A673 (cell line): ENCODE results near the gene LYPD5. TPM values are rescaled to one million over a fixed set of nuclear protein-coding genes. Genes with fewer than 3 reads are reported as not detected.

Experiments used
- BruUV-seq: library from RNA; stranded (reverse); fragments of 400-500 nt; replicated peaks from 2 replicates; lab custom pipeline; 2021; lab: Mats Ljungman, UMichigan
- CTCF ChIA-PET: fragments of 300-600 bp; sonication (Branson Sonifier 250); formaldehyde crosslinking; loops from one replicate; lab custom pipeline; 2022; ENCODE audit warnings: antibody characterized with exemption; lab: Charles Lee
- POLR2A ChIA-PET: fragments of 300-600 bp; sonication (Branson Sonifier 250); formaldehyde crosslinking; loops from one replicate; lab custom pipeline; 2022; ENCODE audit warnings: antibody characterized with exemption; ENCODE audit not compliant: low non-redundant PET; lab: Charles Lee
- DNase-seq: peaks from one replicate; pipeline ENCODE4 v3.0.0-alpha.2; 2015; ENCODE audit warnings: low spot score
- H3K27ac ChIP-seq: fragments of 200-600 bp; sonication (generic); 2 replicates; pipeline ENCODE4 v1.5.1; 2016; ENCODE audit warnings: mixed run types, low read depth, mild to moderate bottlenecking, mixed read lengths, antibody characterized with exemption, low read length; ENCODE audit not compliant: poor library complexity, severe bottlenecking
- H3K27me3 ChIP-seq: fragments of 200-600 bp; sonication (generic); replicated peaks from 2 replicates; pipeline ENCODE4 v1.6.1; 2017; ENCODE audit warnings: mixed run types, low read depth, mild to moderate bottlenecking, mixed read lengths, antibody characterized with exemption, low read length; ENCODE audit not compliant: insufficient read depth, poor library complexity
- H3K36me3 ChIP-seq: fragments of 200-600 bp; sonication (generic); 2 replicates; pipeline ENCODE4 v1.6.1; 2016; ENCODE audit warnings: mixed run types, mild to moderate bottlenecking, mixed read lengths, antibody characterized with exemption, low read length; ENCODE audit not compliant: insufficient read depth, poor library complexity, severe bottlenecking
- H3K4me1 ChIP-seq: fragments of 200-600 bp; sonication (generic); 2 replicates; pipeline ENCODE4 v1.6.1; 2017; ENCODE audit warnings: mixed run types, mild to moderate bottlenecking, mixed read lengths, antibody characterized with exemption, low read length; ENCODE audit not compliant: insufficient read depth, poor library complexity, severe bottlenecking
- H3K4me3 ChIP-seq: fragments of 200-600 bp; sonication (generic); 2 replicates; pipeline ENCODE4 v1.5.1; 2016; ENCODE audit warnings: low read depth, mixed run types, mild to moderate bottlenecking, mixed read lengths, low read length; ENCODE audit not compliant: poor library complexity, severe bottlenecking
- H3K9me3 ChIP-seq: fragments of 200-600 bp; sonication (generic); 2 replicates; pipeline ENCODE4 v1.6.1; 2016; ENCODE audit warnings: mixed run types, low read depth, mild to moderate bottlenecking, mixed read lengths, antibody characterized with exemption, low read length; ENCODE audit not compliant: poor library complexity, severe bottlenecking
- CTCF ChIP-seq: fragments of 300-800, 200-600 bp; sonication (generic); conservative IDR thresholded peaks from 2 replicates; pipeline ENCODE4 v1.5.1; 2017; ENCODE audit warnings: low read depth, mild to moderate bottlenecking, antibody characterized with exemption, low read length, moderate library complexity, mixed read lengths
- EZH2 ChIP-seq: fragments of 200-600 bp; sonication (generic); IDR thresholded peaks from 2 replicates; pipeline ENCODE4 v1.6.1; 2017; ENCODE audit warnings: borderline replicate concordance, low read depth, mild to moderate bottlenecking, mixed read lengths, antibody characterized with exemption, low read length; ENCODE audit not compliant: poor library complexity, severe bottlenecking
- intact Hi-C: fragments of 100-400 bp; cut with micrococcal nuclease; formaldehyde crosslinking; loops from one replicate; pipeline ENCODE4 v1.10.0; 2022; ENCODE audit not compliant: unreplicated experiment
- total RNA-seq: library from RNA; stranded (reverse); gene quantifications from 2 replicates; pipeline ENCODE4 v1.2.3, GENCODE V29; 2021

The LYPD5 gene
- total RNA-seq, 1 experiment from 2014 or later, result not detected

DNA sequence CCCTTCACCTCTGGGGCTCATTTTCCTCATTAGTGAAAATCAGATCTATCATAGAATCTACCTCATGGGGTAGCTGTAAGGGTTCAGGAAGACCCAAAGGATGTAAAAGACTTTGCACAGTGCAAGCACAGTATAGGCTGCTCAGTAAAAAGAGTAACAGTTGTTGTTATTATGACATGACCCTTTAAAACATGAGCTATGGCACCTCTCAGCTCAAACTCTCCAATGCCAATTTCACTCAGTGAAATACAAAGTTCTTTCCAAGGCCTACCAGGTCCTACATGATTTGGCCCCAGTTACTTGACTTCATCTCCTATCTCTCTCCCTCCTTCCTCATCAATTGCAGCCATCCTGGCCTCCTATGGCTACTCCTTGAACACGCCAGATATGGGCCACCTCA is 52.3 kb downstream of the LYPD5 start:
- POLR2A ChIA-PET, result interaction anchor here (0.6 kb wide), 1 partner anchor 599 kb away, joined by 3 read pairs; no protein-coding TSS in a partner anchor
- no TSS peak for BruUV-seq
- H3K9me3 ChIP-seq, result no peaks in the 10 kb centered on the region
- intact Hi-C loops, result no loop called here
- CTCF ChIA-PET, result no interaction called here
- H3K27ac ChIP-seq, result no peak overlapping the region
- H3K4me1 ChIP-seq, result peaks cover 11% of the 10 kb centered on the region
- DNase-seq, result no peak
- TF ChIP-seq EZH2, result no peak
- no peak for TF ChIP-seq CTCF
- peaks cover 62% of the 10 kb centered on the region for H3K36me3 ChIP-seq
- H3K27me3 ChIP-seq, result no peaks in the 10 kb centered on the region
- H3K4me3 ChIP-seq, result no peak overlapping the region

- Histone ChIP-seq H3K9me3 (no peaks in the 10 kb centered on the region), H3K27me3 (no peaks in the 10 kb centered on the region), H3K36me3 (peaks cover 69% of the 10 kb centered on the region), H3K4me1 (peaks cover 11% of the 10 kb centered on the region), H3K4me3 (no peak overlapping the region), H3K27ac (no peak overlapping the region)
- ChIA-PET POLR2A (no interaction called here), CTCF (no interaction called here)
- no peak for DNase-seq
- no TSS peak for BruUV-seq
- TF ChIP-seq EZH2 (no peak), CTCF (no peak)
- intact Hi-C loops, result no loop called here
These were observed 53.1 kb downstream of the LYPD5 start for GRCh38 chr19:43749152-43749551.

DNA sequence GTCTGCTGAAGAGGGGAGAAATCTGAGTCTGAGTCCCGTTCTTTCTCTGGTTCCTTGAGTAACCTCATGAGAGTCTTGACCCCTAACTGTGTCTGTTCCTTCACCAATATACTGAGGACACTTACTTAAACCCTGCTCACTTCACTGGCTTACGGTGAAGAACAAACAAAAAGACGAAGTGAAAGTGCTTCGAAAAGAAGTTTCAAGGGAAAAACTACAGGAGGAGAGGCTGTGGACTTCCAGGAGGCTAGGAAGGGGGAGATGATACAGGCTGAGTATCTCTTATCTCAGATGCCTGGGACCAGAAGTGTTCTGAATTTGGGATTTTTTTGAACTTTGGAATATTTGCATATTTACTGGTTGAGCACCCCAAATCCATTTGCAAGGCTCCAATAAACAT is 53.6 kb downstream of the LYPD5 start:
- POLR2A ChIA-PET, result no interaction called here
- Histone ChIP-seq H3K36me3 (peaks cover 74% of the 10 kb centered on the region), H3K4me1 (peaks cover 9% of the 10 kb centered on the region), H3K9me3 (no peaks in the 10 kb centered on the region), H3K4me3 (no peak overlapping the region), H3K27ac (no peak overlapping the region), H3K27me3 (no peaks in the 10 kb centered on the region)
- BruUV-seq, result no TSS peak
- CTCF ChIA-PET, result no interaction called here
- no peak for DNase-seq
- intact Hi-C loops, result no loop called here
- TF ChIP-seq CTCF (no peak), EZH2 (no peak)
